GM10248 (cell line): ENCODE results near the gene OR1K1.

ENCODE experiments used
- CTCF ChIA-PET: fragments of 300-600 bp; sonication (Branson Sonifier 250); formaldehyde crosslinking; extraction: SDS; loops from one replicate; lab custom pipeline; 2021; ENCODE audit warnings: antibody characterized with exemption; lab: Yijun Ruan, JAX
- POLR2A ChIA-PET: fragments of 350-650 bp; sonication (Branson Sonifier 250); formaldehyde crosslinking; extraction: SDS; loops from one replicate; lab custom pipeline; 2020; ENCODE audit warnings: antibody characterized with exemption; lab: Yijun Ruan, JAX
- DNase-seq: peaks from one replicate; pipeline ENCODE4 v3.0.0; 2012; ENCODE audit errors: extremely low spot score
- TF ChIP-seq, protein P1 (sequence below): IDR thresholded peaks from 2 replicates; pipeline ENCODE4 v1.5.1; 2012; ENCODE audit warnings: mild to moderate bottlenecking, low read depth; ENCODE audit errors: extremely low read depth, missing control alignments, control extremely low read depth

OR1K1 gene

DNA sequence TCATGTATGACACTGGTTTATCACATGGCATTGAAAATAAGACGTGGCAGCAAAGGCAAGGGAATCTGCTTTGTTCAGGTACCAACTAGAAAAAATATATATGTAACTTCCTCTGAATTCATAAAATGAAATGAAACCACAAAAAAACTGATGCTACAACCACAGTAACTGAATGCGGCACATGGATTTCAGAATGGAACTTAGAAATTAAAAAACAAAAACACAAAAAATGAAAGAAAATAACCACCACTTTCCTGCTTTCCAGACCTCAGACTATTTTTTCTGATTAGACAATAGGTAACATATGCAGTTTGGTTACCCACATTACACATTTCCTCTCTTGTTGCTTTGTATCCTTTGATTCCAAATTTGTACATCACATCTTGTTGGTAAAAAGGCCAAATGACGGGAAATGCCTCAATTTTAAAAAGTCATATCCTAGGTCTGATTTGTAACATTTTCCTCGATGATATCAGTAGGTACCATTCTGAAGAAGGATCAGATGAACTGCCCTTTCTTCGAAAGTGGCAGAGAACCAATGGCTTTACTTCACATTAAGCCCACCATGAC is 46.5 kb downstream of the OR1K1 start:
- ChIA-PET POLR2A (no interaction called here), CTCF (interaction anchor here (1.8 kb wide), 1 partner anchor 8 kb away, joined by 8 read pairs; no protein-coding TSS in a partner anchor)
- TF ChIP-seq, protein P1, sequence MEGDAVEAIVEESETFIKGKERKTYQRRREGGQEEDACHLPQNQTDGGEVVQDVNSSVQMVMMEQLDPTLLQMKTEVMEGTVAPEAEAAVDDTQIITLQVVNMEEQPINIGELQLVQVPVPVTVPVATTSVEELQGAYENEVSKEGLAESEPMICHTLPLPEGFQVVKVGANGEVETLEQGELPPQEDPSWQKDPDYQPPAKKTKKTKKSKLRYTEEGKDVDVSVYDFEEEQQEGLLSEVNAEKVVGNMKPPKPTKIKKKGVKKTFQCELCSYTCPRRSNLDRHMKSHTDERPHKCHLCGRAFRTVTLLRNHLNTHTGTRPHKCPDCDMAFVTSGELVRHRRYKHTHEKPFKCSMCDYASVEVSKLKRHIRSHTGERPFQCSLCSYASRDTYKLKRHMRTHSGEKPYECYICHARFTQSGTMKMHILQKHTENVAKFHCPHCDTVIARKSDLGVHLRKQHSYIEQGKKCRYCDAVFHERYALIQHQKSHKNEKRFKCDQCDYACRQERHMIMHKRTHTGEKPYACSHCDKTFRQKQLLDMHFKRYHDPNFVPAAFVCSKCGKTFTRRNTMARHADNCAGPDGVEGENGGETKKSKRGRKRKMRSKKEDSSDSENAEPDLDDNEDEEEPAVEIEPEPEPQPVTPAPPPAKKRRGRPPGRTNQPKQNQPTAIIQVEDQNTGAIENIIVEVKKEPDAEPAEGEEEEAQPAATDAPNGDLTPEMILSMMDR, result no peak
- DNase-seq, result no peak

DNA sequence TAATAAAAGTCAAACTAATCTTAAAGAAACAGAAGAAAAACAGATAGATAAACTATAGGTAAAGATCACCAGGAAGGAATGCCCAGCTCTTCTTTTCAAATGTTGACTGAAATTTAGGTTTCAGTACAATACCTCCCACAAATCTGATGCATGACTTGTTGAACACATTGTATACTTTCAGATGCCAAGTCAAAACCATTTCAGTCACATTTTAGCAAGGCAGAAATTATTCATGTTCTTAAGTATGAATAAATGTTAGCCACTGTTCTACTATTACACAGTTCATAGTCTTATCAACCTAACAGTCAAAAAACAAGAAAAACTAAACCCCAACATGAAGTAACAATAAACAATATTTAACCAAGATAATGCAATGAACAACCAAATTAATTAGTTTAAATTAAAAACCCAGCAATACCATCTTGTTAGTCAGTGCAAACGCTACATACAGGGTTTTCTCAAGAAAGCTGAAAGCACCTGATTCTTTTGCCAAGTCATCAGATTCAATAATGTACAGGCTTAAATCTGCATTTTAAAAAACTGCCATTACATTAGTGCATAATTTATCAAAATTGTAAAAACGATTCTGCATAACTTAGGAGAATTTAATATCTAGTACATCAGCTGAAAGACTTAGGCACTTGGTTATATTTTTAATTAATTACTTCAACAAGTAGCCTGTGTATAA is 48.5 kb downstream of the OR1K1 start:
- no peak for DNase-seq
- ChIA-PET POLR2A (no interaction called here), CTCF (interaction anchor here (1.8 kb wide), 1 partner anchor 10 kb away, joined by 8 read pairs; no protein-coding TSS in a partner anchor)
- TF ChIP-seq, protein P1, result no peak
